HG02973 (cell line): ENCODE results near the gene CCDC47.
"Not testable (repeated sequence)": the region's sequence is repeated elsewhere in the genome, so short reads cannot be mapped to it uniquely, and the experiment has no call there.

Source experiments
- ATAC-seq: cut with Tn5 transposase; IDR thresholded peaks from one replicate; pipeline ENCODE4 v1.9.1; 2021; ENCODE audit warnings: moderate library complexity; ENCODE audit not compliant: unreplicated experiment

The CCDC47 gene

GRCh38 chr17:63773272-63774140 lies at the start of gene CCDC47:
Gene CCDC47, minus strand, starts transcription at chr17:63773597. Its CDS starts 7,422 bp downstream, at chr17:63766175.
- ATAC-seq: peak; percentile 78

- no peak for ATAC-seq
Observed at GRCh38 chr17:63822537-63822936, 49.1 kb upstream of the CCDC47 start.

- no peak for ATAC-seq
Observed at GRCh38 chr17:63821804-63822203, 48.4 kb upstream of the CCDC47 start.

- no peak for ATAC-seq
Observed at GRCh38 chr17:63820963-63821561, 47.7 kb upstream of the CCDC47 start.

GRCh38 chr17:63819585-63820537 lies 46.5 kb upstream of the CCDC47 start:
- no peak for ATAC-seq

GRCh38 chr17:63819131-63819530 lies 45.7 kb upstream of the CCDC47 start:
- no peak for ATAC-seq

GRCh38 chr17:63817736-63818385 lies 44.5 kb upstream of the CCDC47 start:
- no peak for ATAC-seq

- ATAC-seq: no peak
Observed at GRCh38 chr17:63816669-63817068, 43.3 kb upstream of the CCDC47 start.

GRCh38 chr17:63816123-63816522 lies 42.7 kb upstream of the CCDC47 start:
- ATAC-seq: no peak

GRCh38 chr17:63809970-63810369 lies 36.6 kb upstream of the CCDC47 start:
- no peak for ATAC-seq

- no peak for ATAC-seq
Observed at GRCh38 chr17:63805591-63805990, 32.2 kb upstream of the CCDC47 start.

- ATAC-seq: no peak
Observed at GRCh38 chr17:63804328-63804727, 30.9 kb upstream of the CCDC47 start.

- no peak for ATAC-seq
Observed at GRCh38 chr17:63800783-63801182, 27.4 kb upstream of the CCDC47 start.

- ATAC-seq: no peak
Observed at GRCh38 chr17:63798572-63799106, 25.2 kb upstream of the CCDC47 start.

- not testable (repeated sequence) for ATAC-seq
Observed at GRCh38 chr17:63796375-63796774, 23.0 kb upstream of the CCDC47 start.

GRCh38 chr17:63792055-63792729 lies 18.8 kb upstream of the CCDC47 start:
- ATAC-seq: no peak

- no peak for ATAC-seq
Observed at GRCh38 chr17:63790057-63790456, 16.7 kb upstream of the CCDC47 start.

GRCh38 chr17:63786971-63787711 lies 13.7 kb upstream of the CCDC47 start:
- no peak for ATAC-seq

GRCh38 chr17:63786117-63786516 lies 12.7 kb upstream of the CCDC47 start:
- no peak for ATAC-seq
